Measurements from ENCODE around the gene NFE2L3.
A peak's percentile ranks its signal among the peaks of the same experiment; 100 is the strongest.

The NFE2L3 gene

DNA sequence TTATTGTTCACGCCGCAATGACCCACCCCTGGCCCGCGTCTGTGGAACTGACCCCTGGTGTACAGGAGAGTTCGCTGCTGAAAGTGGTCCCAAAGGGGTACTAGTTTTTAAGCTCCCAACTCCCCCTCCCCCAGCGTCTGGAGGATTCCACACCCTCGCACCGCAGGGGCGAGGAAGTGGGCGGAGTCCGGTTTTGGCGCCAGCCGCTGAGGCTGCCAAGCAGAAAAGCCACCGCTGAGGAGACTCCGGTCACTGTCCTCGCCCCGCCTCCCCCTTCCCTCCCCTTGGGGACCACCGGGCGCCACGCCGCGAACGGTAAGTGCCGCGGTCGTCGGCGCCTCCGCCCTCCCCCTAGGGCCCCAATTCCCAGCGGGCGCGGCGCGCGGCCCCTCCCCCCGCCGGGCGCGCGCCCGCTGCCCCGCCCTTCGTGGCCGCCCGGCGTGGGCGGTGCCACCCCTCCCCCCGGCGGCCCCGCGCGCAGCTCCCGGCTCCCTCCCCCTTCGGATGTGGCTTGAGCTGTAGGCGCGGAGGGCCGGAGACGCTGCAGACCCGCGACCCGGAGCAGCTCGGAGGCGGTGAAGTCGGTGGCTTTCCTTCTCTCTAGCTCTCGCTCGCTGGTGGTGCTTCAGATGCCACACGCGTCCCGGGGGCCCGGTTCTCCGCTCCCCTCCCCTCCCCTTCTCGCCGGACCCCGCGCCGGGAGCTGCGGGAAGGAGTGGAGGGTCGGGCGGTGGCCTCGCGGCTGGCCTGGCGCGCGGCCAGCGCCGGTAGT lies 49.4 kb downstream of the NFE2L3 start, which contains the start of gene CBX3:
CBX3 (plus strand) TSS at position 499 of the 772 bp plus-strand sequence. CDS start 1,254 bp downstream, outside the sequence.
- DNase-seq: peak; percentile 97

DNA sequence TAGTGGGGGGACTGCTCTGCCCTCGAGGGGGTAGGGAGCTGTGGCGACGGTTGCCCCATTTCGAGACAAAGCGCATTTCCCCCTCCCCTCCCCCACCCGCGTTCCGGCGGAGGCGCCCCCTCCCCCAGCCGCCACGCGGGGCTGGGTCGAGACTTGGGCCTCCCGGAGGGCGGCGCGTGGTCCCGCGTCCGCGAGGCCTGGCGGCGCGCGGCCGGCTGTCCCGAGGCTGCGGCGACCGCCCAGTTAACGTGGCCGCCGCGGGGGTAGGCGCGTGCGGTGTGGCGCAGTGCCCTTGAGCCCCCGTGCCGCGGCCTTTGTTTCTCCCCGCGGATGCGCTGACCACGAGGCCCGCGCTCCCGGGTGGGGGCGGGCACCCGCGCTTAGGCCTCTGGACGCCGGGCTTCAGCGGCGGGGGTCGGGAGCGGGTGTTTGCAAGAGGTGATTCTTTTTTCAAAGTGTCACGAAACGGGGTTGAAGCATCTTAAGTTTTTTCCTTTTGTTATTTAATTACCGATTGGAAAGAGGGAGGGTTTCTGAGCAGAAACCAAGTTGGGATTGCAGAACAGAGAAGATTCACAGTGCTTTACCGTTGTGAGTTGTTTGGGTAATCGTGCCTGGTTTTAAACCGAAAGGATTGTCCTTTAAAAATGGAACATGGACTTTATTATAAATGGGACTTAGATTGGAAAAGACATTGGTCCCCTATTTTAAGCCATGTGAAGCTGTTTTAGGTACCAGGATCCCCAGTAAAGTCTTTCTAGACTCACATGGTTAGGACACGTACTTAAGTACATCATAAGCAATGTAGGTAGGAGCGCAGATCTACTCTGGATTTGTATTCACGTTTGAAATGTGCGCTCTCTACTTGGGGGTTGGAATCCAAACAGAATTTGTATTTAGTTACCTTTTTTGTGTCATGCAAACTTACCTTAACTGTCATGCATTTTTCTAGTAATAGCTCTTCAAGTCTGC lies 50.3 kb downstream of the NFE2L3 start:
- DNase-seq: peak; percentile 57

DNA sequence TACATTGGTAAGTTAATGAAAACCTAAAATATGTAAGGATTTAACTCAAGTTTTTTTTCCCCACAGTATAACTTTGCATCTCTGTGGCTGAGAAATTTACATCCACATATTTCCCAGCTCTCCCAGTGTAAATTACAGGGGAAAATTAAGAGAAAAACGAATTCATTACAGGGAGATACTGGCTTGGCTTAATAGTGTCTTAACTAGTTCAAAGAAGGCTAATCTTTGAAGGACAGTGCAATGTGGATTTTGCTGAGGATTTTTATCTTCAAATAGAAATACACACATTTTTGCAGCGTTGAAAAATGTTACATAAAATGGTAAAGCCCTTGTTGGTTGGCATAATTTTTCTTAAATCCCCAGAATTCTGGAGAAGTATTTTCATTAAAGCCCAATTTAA lies 51.0 kb downstream of the NFE2L3 start:
- DNase-seq: no peak

DNA sequence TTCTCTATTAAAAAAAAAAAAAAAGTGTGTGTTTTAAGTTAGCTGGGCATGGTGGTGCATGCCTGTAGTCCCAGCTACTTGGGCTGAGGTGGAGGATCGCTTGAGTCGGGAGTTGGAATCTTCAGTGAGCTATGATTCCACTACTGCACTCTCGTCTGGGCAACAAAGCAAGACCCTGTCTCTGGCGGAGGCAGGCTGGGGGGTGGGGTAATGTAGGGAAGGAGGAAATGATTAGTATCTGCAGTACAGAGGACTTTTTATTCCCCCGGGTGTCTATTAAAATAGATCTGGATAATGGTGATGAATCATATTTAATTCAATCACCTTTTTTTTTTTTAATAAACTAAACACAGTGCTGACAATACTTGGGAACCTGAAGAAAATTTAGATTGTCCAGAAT lies 56.0 kb downstream of the NFE2L3 start:
- DNase-seq: no peak

DNA sequence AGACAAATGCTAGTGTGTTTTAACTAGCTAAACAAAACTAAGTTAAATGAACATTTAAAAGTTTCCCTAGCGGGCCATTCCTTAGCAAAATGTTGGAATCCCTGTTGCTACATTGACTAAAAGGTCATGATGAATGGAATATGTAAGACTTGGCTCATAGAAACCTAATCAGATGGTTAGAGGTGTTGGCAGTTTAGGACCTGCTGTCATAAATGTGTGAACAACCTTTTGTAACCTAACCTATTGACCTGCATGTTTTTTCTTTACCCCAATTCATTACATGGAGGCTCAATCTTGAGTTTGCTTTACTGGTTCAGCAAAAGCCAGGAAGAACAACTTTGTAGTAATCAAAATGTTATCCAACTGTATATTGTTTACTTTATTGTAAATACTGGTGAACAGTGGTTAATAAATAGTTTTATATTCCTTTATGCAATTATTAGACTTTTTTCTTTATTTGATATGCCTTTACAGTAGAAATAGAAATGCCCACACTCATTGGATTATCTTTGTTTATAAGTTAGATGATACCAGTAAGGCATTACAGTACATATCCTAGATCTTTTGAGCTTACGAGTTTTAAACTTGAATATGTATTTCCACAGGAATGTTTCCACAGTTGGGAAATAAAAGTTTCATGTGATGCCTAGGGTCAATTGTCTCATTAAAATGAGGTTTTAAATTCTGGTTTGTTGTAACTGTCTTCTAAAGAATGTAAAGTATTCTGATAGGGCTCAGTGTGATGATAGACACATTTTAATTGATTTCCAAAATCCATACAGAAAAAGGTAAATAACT lies 61.1 kb downstream of the NFE2L3 start:
- DNase-seq: no peak

DNA sequence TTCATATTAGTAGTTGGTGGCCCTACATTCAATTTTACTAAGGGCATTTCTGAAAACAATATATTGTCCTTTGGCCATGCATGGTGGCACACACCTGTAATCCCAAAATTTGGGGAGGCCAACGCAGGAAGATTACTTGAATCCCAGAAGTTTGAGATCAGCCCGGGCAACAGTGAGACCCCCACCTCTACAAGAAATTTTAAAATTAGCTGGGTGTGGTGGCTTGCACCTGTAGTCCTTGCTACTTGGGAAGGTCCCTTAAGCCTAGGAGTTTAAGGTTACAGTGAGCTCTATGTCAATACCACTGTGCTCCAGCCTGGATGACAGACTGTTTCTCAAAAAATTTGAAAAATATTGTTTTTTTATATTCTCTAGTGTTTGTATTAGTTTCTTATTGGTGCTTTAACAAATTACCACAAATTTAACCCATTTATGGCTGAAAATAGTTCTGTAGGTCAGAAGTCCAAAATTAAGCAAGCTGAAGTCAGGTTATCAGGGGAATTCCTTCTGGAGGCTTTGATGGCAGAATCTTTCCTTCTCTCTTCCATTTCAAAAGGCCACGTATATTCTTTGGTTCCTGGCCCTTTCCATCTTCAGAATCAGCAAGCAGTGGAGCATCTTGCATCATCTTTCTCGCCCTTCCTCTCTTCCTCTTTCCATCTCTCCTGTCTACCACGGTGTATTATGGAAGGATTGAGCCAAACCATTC lies 62.0 kb downstream of the NFE2L3 start:
- DNase-seq: no peak

DNA sequence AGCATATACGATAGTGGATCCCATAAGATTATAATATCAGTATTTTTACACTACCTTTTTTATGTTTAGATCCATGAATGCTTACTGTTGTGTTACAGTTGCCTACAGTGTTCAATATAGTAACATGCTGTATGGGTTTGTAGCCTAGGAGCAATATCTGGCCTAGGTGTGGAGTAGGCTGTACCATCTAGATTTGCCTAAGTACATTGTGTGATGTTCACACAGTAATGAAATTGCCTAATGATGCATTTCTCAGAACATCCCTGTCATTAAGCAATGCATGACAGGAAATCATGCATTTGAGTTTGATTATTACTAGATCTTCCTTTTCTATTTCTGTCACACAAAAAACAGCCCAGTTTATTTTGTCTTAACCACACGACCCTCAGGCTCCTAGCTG lies 64.1 kb downstream of the NFE2L3 start:
- DNase-seq: no peak

DNA sequence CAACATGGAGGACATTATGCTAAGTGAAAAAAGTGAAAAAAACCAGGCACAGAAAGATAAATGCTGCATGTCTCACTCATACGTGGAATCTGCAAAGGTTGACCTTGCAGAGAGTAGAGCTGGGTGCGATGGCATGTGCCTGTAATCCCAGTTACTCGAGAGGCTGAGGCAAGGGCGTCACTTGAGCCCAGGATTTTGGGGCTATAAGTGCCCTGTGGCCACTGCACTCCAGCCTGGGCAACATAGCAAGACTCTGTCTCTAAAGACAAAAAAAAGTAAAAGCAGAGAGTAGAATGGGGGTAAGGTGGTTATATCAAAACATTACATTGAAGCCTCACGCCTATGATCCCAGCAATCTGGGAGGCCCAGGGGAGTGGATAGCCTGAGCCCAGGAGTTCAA lies 72.4 kb downstream of the NFE2L3 start:
- no peak for DNase-seq

DNA sequence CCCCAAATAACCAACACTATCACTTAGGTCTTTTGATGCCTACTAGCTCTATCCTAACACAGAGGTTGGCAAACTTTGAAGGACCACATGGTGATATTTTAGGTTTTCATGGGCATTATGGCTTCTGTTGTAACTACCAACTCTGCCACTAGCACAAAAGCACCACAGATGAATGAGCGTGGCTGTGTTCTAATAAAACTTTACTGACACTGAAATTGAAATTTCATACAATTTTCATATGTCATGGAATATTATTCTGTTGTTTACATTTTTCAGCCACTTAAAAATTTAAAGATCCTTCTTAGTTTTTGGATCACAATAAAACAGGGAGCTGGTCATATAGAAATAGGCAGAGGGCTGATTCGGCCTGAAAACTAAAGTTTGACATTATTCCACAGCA lies 76.0 kb downstream of the NFE2L3 start:
- DNase-seq: no peak

DNA sequence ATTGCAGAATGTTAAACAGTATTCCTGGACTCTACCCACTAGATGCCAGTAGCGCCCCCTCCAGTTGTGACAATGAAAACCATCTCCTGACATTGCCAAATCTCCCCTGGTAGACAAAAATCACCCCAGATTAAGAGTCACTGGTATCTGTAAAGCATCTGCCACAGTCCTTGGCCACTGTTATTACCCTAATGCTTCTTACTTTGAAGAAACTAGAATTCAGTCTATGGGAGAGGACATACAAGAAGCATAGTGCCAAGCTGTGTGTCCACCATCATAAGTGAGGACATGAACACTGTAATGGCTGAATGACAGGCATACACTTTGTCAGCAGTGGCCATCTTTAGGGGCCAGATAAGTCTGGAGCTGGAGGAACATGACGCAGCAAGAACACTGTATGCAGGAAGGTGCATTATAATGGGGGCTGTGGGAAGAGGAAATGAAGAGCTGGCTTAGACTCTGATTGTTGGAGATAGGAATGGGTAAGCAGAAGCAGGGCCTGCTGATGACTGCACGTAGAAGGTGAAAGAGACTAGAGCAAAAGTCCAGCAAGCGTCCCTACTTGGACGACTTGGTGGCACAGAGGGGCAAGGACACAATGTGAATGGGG lies 82.0 kb downstream of the NFE2L3 start:
- DNase-seq: no peak
